Effector memory CD4-positive, alpha-beta T cell (primary cell): ENCODE measurements around the gene SPRING1.

Source experiments
- DNase-seq, 3 donors: peaks; one replicate each; pipeline ENCODE4 v3.0.0-alpha.2; 2020
- H3K27ac ChIP-seq: 2 replicates; pipeline ENCODE4 v1.7.0; 2013; ENCODE audit warnings: mild to moderate bottlenecking, low read length, moderate library complexity; ENCODE audit not compliant: insufficient read depth, poor library complexity, severe bottlenecking
- H3K27me3 ChIP-seq: replicated peaks from 2 replicates; pipeline ENCODE4 v1.7.0; 2013; ENCODE audit warnings: mild to moderate bottlenecking, low read length; ENCODE audit not compliant: insufficient read depth, control insufficient read depth, poor library complexity, severe bottlenecking
- H3K36me3 ChIP-seq: 2 replicates; pipeline ENCODE4 v1.7.0; 2013; ENCODE audit warnings: mild to moderate bottlenecking, low read length, moderate library complexity; ENCODE audit not compliant: control insufficient read depth, insufficient read depth
- H3K4me1 ChIP-seq: 2 replicates; pipeline ENCODE4 v1.7.0; 2013; ENCODE audit warnings: low read length, mild to moderate bottlenecking; ENCODE audit not compliant: control insufficient read depth, insufficient read depth, poor library complexity, severe bottlenecking
- H3K4me3 ChIP-seq: 2 replicates; pipeline ENCODE4 v1.7.0; 2013; ENCODE audit warnings: low read length, low read depth, mild to moderate bottlenecking; ENCODE audit not compliant: insufficient read depth, poor library complexity, severe bottlenecking
- H3K9me3 ChIP-seq: 2 replicates; pipeline ENCODE4 v1.7.0; 2013; ENCODE audit warnings: mild to moderate bottlenecking, low read length, moderate library complexity; ENCODE audit not compliant: control insufficient read depth
- total RNA-seq, 3 donors: gene quantifications; one replicate each; lab custom pipeline; 2026; lab: John Stamatoyannopoulos, UW

SPRING1 gene
- 25.9 to 33.5 (median 31.0) reads per million in 3 donors for total RNA-seq

- Histone ChIP-seq H3K4me3 (peak within 1 kb of the TSS; percentile 87), H3K36me3 (peaks cover 3% of the 10 kb centered on the region), H3K27me3 (no peaks in the 10 kb centered on the region), H3K4me1 (peaks cover 20% of the 10 kb centered on the region), H3K9me3 (no peaks in the 10 kb centered on the region), H3K27ac (peak within 1 kb of the TSS; percentile 75)
- peak; percentile 97 to 99 (median 99) for DNase-seq
Measured at GRCh38 chr12:116737774-116738657, at the start of gene SPRING1, which contains the start of gene RNFT2. Gene SPRING1 (minus strand): TSS chr12:116738069. CDS start chr12:116737900, 169 bp downstream. Gene RNFT2 (plus strand): TSS chr12:116738315. CDS start chr12:116740498, 2,183 bp downstream.

GRCh38 chr12:116784238-116784612, 46.4 kb upstream of the SPRING1 start:
- DNase-seq, result no peak
- peaks cover 6% of the 10 kb centered on the region for H3K36me3 ChIP-seq
- H3K4me1 ChIP-seq, result no peaks in the 10 kb centered on the region
- H3K9me3 ChIP-seq, result no peaks in the 10 kb centered on the region
- no peak overlapping the region for H3K27ac ChIP-seq
- no peaks in the 10 kb centered on the region for H3K27me3 ChIP-seq
- no peak overlapping the region for H3K4me3 ChIP-seq

GRCh38 chr12:116783525-116784237, 45.8 kb upstream of the SPRING1 start:
- Histone ChIP-seq H3K36me3 (peaks cover 6% of the 10 kb centered on the region), H3K4me1 (no peaks in the 10 kb centered on the region), H3K9me3 (no peaks in the 10 kb centered on the region), H3K27ac (no peak overlapping the region), H3K27me3 (no peaks in the 10 kb centered on the region), H3K4me3 (no peak overlapping the region)
- no peak for DNase-seq

- peaks cover 6% of the 10 kb centered on the region for H3K36me3 ChIP-seq
- no peak overlapping the region for H3K4me3 ChIP-seq
- H3K9me3 ChIP-seq, result no peaks in the 10 kb centered on the region
- no peaks in the 10 kb centered on the region for H3K27me3 ChIP-seq
- H3K27ac ChIP-seq, result no peak overlapping the region
- no peaks in the 10 kb centered on the region for H3K4me1 ChIP-seq
- no peak for DNase-seq
Measured at GRCh38 chr12:116780942-116781341, 43.1 kb upstream of the SPRING1 start.

- Histone ChIP-seq H3K36me3 (peaks cover 6% of the 10 kb centered on the region), H3K27me3 (no peaks in the 10 kb centered on the region), H3K4me1 (no peaks in the 10 kb centered on the region), H3K27ac (no peak overlapping the region), H3K4me3 (no peak overlapping the region), H3K9me3 (no peaks in the 10 kb centered on the region)
- DNase-seq, result no peak
Measured at GRCh38 chr12:116779597-116779996, 41.7 kb upstream of the SPRING1 start.

- Histone ChIP-seq H3K36me3 (peaks cover 6% of the 10 kb centered on the region), H3K4me1 (no peaks in the 10 kb centered on the region), H3K4me3 (no peak overlapping the region), H3K27ac (no peak overlapping the region), H3K27me3 (no peaks in the 10 kb centered on the region), H3K9me3 (no peaks in the 10 kb centered on the region)
- no peak for DNase-seq
Measured at GRCh38 chr12:116777245-116777644, 39.4 kb upstream of the SPRING1 start.

- Histone ChIP-seq H3K27me3 (no peaks in the 10 kb centered on the region), H3K36me3 (no peaks in the 10 kb centered on the region), H3K9me3 (no peaks in the 10 kb centered on the region), H3K4me1 (no peaks in the 10 kb centered on the region), H3K4me3 (no peak overlapping the region), H3K27ac (no peak overlapping the region)
- no peak for DNase-seq
Measured at GRCh38 chr12:116774020-116774419, 36.2 kb upstream of the SPRING1 start.

GRCh38 chr12:116773276-116773731, 35.4 kb upstream of the SPRING1 start:
- Histone ChIP-seq H3K4me1 (no peaks in the 10 kb centered on the region), H3K4me3 (no peak overlapping the region), H3K27me3 (no peaks in the 10 kb centered on the region), H3K9me3 (no peaks in the 10 kb centered on the region), H3K27ac (no peak overlapping the region), H3K36me3 (no peaks in the 10 kb centered on the region)
- DNase-seq, result no peak

- no peaks in the 10 kb centered on the region for H3K36me3 ChIP-seq
- no peak for DNase-seq
- no peak overlapping the region for H3K4me3 ChIP-seq
- no peaks in the 10 kb centered on the region for H3K4me1 ChIP-seq
- no peaks in the 10 kb centered on the region for H3K27me3 ChIP-seq
- no peaks in the 10 kb centered on the region for H3K9me3 ChIP-seq
- no peak overlapping the region for H3K27ac ChIP-seq
Measured at GRCh38 chr12:116771651-116772050, 33.8 kb upstream of the SPRING1 start.

GRCh38 chr12:116766746-116767145, 28.9 kb upstream of the SPRING1 start:
- Histone ChIP-seq H3K4me1 (no peaks in the 10 kb centered on the region), H3K36me3 (no peaks in the 10 kb centered on the region), H3K27me3 (no peaks in the 10 kb centered on the region), H3K9me3 (no peaks in the 10 kb centered on the region), H3K27ac (no peak overlapping the region), H3K4me3 (no peak overlapping the region)
- DNase-seq, result no peak
